Measurements from ENCODE around the gene FLOT1. TPM values are rescaled to one million over a fixed set of nuclear protein-coding genes. Genes with fewer than 3 reads are reported as not detected.

Gene FLOT1
- total and polyA plus RNA-seq, 9 of the 15 experiments (the other 6 are each of a cell fraction or from before 2014, with no cell fraction given) = 11.7 to 149 (median 118) TPM

DNA sequence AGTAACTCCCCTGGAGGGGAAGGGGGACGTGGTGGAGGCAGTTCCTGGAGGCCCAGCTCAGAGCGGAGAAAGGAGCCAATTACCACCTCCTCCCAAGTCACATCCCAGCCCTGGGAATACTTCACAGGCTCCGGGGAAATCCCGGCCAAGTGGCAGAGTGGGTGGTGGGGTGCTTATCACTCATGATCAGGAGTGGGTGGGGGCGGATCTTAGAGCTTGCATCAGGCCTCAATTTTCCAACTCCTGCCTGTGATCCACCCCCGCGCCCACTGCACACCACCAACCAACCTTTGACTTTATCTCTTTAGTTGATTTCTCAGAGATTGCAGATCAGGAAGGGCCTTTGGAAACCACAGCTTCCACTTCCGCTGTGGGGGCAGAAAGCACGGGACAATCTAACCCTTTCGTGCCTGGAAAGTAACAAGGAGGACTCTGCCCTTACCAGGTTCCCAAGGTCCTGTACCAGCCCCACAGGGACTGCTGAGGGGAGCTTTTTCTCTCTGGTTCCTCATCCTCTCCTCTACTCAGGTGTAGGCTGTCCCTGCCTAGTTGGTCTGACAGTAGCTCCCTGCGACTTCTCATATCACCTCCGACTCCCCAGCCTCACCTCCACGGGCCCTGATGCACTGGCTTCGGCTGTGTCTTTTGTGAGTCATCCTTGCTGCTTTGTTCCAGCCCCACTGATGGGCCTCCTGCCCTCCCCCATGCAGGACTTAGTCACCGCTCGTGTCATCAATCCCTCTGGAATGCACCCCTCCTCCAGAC lies 26.8 kb upstream of the FLOT1 start (continued):
- TF ChIP-seq SAP30 (IDR thresholded peaks at IDR 0.05; ENCODE audit: borderline replicate concordance, insufficient read depth, low read depth, low read length, poor library complexity, severe bottlenecking) = no peak
- TF ChIP-seq, protein P1, sequence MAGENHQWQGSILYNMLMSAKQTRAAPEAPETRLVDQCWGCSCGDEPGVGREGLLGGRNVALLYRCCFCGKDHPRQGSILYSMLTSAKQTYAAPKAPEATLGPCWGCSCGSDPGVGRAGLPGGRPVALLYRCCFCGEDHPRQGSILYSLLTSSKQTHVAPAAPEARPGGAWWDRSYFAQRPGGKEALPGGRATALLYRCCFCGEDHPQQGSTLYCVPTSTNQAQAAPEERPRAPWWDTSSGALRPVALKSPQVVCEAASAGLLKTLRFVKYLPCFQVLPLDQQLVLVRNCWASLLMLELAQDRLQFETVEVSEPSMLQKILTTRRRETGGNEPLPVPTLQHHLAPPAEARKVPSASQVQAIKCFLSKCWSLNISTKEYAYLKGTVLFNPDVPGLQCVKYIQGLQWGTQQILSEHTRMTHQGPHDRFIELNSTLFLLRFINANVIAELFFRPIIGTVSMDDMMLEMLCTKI (IDR thresholded peaks at IDR 0.05; ENCODE audit: partially characterized antibody) = no peak
- TF ChIP-seq RBM39 (optimal IDR thresholded peaks at IDR 0.05; ENCODE audit: low read depth, low read length) = no peak
- no peak for TF ChIP-seq ZNF253 (CRISPR knock-in tag; conservative IDR thresholded peaks at IDR 0.05)
- TF ChIP-seq, protein P2, sequence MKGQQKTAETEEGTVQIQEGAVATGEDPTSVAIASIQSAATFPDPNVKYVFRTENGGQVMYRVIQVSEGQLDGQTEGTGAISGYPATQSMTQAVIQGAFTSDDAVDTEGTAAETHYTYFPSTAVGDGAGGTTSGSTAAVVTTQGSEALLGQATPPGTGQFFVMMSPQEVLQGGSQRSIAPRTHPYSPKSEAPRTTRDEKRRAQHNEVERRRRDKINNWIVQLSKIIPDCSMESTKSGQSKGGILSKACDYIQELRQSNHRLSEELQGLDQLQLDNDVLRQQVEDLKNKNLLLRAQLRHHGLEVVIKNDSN (CRISPR knock-in tag; IDR thresholded peaks at IDR 0.05) = peak; percentile 4; the same call in 1 of the 2 replicates
- TF ChIP-seq RFX1 (IDR thresholded peaks at IDR 0.05) = no peak
- TF ChIP-seq, protein P3, sequence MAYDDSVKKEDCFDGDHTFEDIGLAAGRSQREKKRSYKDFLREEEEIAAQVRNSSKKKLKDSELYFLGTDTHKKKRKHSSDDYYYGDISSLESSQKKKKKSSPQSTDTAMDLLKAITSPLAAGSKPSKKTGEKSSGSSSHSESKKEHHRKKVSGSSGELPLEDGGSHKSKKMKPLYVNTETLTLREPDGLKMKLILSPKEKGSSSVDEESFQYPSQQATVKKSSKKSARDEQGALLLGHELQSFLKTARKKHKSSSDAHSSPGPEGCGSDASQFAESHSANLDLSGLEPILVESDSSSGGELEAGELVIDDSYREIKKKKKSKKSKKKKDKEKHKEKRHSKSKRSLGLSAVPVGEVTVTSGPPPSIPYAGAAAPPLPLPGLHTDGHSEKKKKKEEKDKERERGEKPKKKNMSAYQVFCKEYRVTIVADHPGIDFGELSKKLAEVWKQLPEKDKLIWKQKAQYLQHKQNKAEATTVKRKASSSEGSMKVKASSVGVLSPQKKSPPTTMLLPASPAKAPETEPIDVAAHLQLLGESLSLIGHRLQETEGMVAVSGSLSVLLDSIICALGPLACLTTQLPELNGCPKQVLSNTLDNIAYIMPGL (CRISPR knock-in tag; IDR thresholded peaks at IDR 0.05) = no peak; the same call in 1 of the 2 replicates
- TF ChIP-seq GABPB1 (CRISPR knock-in tag; IDR thresholded peaks at IDR 0.05) = peak; percentile 69
- no peak for TF ChIP-seq ZNF23 (CRISPR knock-in tag; IDR thresholded peaks at IDR 0.05)
- TF ChIP-seq NR1H2 (CRISPR knock-in tag; IDR thresholded peaks at IDR 0.05) = no peak
- no peak for TF ChIP-seq GTF2F1 (IDR thresholded peaks at IDR 0.05; ENCODE audit: low read depth, low read length)
- TF ChIP-seq POLR2H (tag; IDR thresholded peaks at IDR 0.05; ENCODE audit: low read depth) = peak; percentile 58; the same call in 1 of the 2 replicates
- TF ChIP-seq, protein P4, sequence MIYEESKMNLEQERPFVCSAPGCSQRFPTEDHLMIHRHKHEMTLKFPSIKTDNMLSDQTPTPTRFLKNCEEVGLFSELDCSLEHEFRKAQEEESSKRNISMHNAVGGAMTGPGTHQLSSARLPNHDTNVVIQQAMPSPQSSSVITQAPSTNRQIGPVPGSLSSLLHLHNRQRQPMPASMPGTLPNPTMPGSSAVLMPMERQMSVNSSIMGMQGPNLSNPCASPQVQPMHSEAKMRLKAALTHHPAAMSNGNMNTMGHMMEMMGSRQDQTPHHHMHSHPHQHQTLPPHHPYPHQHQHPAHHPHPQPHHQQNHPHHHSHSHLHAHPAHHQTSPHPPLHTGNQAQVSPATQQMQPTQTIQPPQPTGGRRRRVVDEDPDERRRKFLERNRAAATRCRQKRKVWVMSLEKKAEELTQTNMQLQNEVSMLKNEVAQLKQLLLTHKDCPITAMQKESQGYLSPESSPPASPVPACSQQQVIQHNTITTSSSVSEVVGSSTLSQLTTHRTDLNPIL (CRISPR knock-in tag; IDR thresholded peaks at IDR 0.05) = no peak
- TF ChIP-seq TAL1 (IDR thresholded peaks at IDR 0.05) = no peak
- peak; percentile 97 for TF ChIP-seq LEF1 (IDR thresholded peaks at IDR 0.05)
- TF ChIP-seq ZNF263 (CRISPR knock-in tag; IDR thresholded peaks at IDR 0.05; ENCODE audit: borderline replicate concordance) = peak; percentile 53; the same call in 1 of the 2 replicates
- no peak for TF ChIP-seq RBM17 (IDR thresholded peaks at IDR 0.05; ENCODE audit: borderline replicate concordance, low read depth, low read length)
- peak; percentile 72 to 97 for TF ChIP-seq ETV6 (IDR thresholded peaks at IDR 0.05; ENCODE audit: borderline replicate concordance in 1 of 2, low read depth in 2 of 2, low read length in 1 of 2)
- no peak for TF ChIP-seq ETV6 (CRISPR knock-in tag; IDR thresholded peaks at IDR 0.05; ENCODE audit: borderline replicate concordance)
- no peak; the same call in 1 of the 2 replicates for TF ChIP-seq ILF3 (IDR thresholded peaks at IDR 0.05; ENCODE audit: borderline replicate concordance)
- no peak for TF ChIP-seq MYBL2 (IDR thresholded peaks at IDR 0.05; ENCODE audit: low read depth)
- TF ChIP-seq MYBL2 (CRISPR knock-in tag; IDR thresholded peaks at IDR 0.05; ENCODE audit: borderline replicate concordance) = no peak
- no peak for TF ChIP-seq ZNF551 (CRISPR knock-in tag; IDR thresholded peaks at IDR 0.05)
